Measurements from ENCODE around the gene EIF2S3.

Gene EIF2S3

GRCh38 chrX:24082447-24082846, 27.7 kb downstream of the EIF2S3 start:
- no peak for TF ChIP-seq Cebpa-rat (IDR thresholded peaks at IDR 0.05)
- Histone ChIP-seq H3K4me2 (no peak overlapping the region), H3K36me3 (peaks cover 11% of the 10 kb centered on the region), H3K4me1 (no peaks in the 10 kb centered on the region), H3K9ac (no peak overlapping the region), H3K4me3 (no peak overlapping the region), H3K9me3 (no peaks in the 10 kb centered on the region), H3K27me3 (no peaks in the 10 kb centered on the region), H4K20me1 (peaks cover 9% of the 10 kb centered on the region; the same call in 1 of the 2 replicates), H3K27ac (no peak overlapping the region)

DNA sequence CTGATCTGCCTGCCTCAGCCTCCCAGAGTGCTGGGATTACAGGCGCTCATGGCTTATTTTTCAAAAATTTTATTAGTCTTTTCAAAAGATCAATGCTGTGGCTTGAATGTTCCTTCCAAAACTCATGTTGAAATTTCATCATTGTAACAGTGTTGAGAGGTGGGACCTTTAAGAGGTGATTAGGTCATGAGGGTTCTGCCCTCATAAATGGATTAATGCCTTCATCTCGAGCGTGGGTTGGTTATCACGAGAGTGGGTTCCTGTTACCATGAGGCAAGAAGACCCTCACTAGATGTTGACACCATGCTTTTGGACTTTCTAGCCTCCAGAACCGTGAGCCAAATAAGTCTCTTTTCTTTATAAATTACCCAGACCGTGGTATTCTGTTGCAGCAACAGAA, 30.3 kb downstream of the EIF2S3 start:
- no peak overlapping the region for H3K4me3 ChIP-seq
- H3K27me3 ChIP-seq: no peaks in the 10 kb centered on the region
- H3K9ac ChIP-seq: no peak overlapping the region
- H4K20me1 ChIP-seq: no peaks in the 10 kb centered on the region
- no peaks in the 10 kb centered on the region for H3K36me3 ChIP-seq
- no peaks in the 10 kb centered on the region for H3K4me1 ChIP-seq
- no peak overlapping the region for H3K27ac ChIP-seq
- TF ChIP-seq Cebpa-rat (IDR thresholded peaks at IDR 0.05): no peak
- no peak overlapping the region for H3K4me2 ChIP-seq
- H3K9me3 ChIP-seq: no peaks in the 10 kb centered on the region

- Histone ChIP-seq H3K4me2 (no peak overlapping the region), H3K9ac (no peak overlapping the region), H3K27me3 (no peaks in the 10 kb centered on the region), H4K20me1 (no peaks in the 10 kb centered on the region), H3K27ac (no peak overlapping the region), H3K4me1 (no peaks in the 10 kb centered on the region), H3K9me3 (no peaks in the 10 kb centered on the region), H3K36me3 (no peaks in the 10 kb centered on the region), H3K4me3 (no peak overlapping the region)
- no peak for TF ChIP-seq Cebpa-rat (IDR thresholded peaks at IDR 0.05)
Observed at GRCh38 chrX:24090300-24091200, 35.8 kb downstream of the EIF2S3 start.

DNA sequence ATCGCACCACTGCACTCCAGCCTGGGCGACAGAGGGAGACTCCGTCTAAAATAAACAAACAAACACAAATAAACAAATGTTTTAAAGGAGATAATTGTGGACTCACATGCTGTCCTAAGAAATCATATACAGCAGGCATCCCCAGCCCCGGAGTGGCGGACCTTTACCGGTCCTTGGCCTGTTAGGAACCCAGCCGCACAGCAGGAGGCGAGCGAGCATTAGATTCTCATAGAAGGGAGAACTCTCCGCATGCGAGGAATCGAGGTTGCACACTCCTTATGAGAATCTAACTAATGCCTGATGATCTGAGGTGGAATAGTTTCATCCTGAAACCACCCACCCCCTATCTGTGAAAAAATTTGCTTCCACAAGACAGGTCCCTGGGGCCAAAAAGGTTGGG, 39.0 kb downstream of the EIF2S3 start:
- Histone ChIP-seq H3K4me1 (no peaks in the 10 kb centered on the region), H3K9ac (no peak overlapping the region), H3K36me3 (no peaks in the 10 kb centered on the region), H4K20me1 (no peaks in the 10 kb centered on the region), H3K27me3 (no peaks in the 10 kb centered on the region), H3K4me2 (no peak overlapping the region), H3K9me3 (no peaks in the 10 kb centered on the region), H3K4me3 (no peak overlapping the region), H3K27ac (no peak overlapping the region)
- TF ChIP-seq Cebpa-rat (IDR thresholded peaks at IDR 0.05): no peak

DNA sequence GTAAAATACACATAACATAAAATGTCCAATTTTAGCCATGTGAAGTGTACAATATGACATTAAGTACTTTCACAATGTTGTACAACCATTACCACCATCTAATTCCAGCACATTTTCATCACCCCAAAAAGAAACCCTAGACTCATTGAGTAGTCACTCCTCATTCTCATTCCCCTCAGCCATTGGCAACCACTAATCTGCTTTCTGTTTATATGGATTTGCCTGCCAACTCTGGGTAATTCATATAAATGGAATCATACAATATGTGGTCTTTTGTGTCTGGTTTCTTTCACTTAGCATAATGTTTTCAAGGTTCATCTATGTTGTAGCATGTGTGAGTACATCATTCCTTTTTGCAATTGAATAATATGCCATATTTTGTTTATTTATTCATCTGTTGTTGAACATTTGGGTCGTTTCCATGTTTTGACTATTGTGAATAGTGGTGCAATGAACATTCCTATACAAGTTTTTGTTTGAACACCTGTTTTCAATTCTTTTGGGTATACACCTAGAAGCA, 43.0 kb downstream of the EIF2S3 start:
- Histone ChIP-seq H3K9me3 (no peaks in the 10 kb centered on the region), H3K4me2 (no peak overlapping the region), H3K4me3 (no peak overlapping the region), H3K36me3 (peaks cover 8% of the 10 kb centered on the region), H3K27me3 (no peaks in the 10 kb centered on the region), H3K4me1 (no peaks in the 10 kb centered on the region), H4K20me1 (no peaks in the 10 kb centered on the region), H3K27ac (no peak overlapping the region), H3K9ac (no peak overlapping the region)
- TF ChIP-seq Cebpa-rat (IDR thresholded peaks at IDR 0.05): no peak

DNA sequence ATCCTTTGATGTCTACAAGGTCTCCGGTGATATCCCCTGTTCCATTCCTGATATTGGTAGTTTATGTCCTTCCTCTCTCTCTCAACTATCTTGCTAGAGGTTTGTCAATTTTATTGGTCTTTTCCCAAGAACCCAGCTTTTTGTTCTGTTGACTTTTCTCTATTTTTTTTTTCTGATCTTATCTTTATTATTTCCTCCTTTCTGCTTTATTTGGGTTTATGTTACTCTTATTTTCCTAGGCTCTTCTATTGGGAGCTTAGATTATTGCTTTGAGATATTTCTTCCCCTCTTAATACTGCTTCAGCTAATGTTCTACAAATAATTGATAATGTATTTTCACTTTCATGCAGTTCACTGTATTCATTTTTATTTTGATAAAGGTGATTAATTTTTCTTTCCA, 44.2 kb downstream of the EIF2S3 start:
- Histone ChIP-seq H3K27ac (no peak overlapping the region), H3K27me3 (no peaks in the 10 kb centered on the region), H3K9ac (no peak overlapping the region), H4K20me1 (no peaks in the 10 kb centered on the region), H3K36me3 (peaks cover 8% of the 10 kb centered on the region), H3K4me3 (no peak overlapping the region), H3K9me3 (no peaks in the 10 kb centered on the region), H3K4me2 (no peak overlapping the region), H3K4me1 (no peaks in the 10 kb centered on the region)
- TF ChIP-seq Cebpa-rat (IDR thresholded peaks at IDR 0.05): no peak

DNA sequence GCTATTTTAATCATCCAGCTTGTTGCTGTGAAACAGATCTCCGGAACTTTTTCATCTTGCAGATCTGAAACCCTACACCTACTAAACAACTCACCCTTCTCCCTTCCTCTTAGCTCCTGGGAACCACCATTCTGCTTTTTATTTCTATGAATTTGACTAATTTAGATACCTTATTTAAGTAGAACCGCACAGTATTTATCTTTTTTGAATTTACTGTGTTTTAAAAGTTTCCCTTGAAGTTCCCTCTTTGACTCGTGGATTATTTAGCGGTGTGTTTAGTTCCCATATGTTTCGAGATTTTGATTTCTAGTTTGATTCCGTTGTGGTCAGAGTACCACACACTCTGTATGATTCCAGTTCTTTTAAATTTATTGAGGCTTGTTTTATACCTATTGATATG, 44.6 kb downstream of the EIF2S3 start:
- H3K4me1 ChIP-seq: no peaks in the 10 kb centered on the region
- TF ChIP-seq Cebpa-rat (IDR thresholded peaks at IDR 0.05): no peak
- H3K9ac ChIP-seq: no peak overlapping the region
- H4K20me1 ChIP-seq: no peaks in the 10 kb centered on the region
- H3K9me3 ChIP-seq: no peaks in the 10 kb centered on the region
- H3K27ac ChIP-seq: no peak overlapping the region
- peaks cover 8% of the 10 kb centered on the region for H3K36me3 ChIP-seq
- H3K4me3 ChIP-seq: no peak overlapping the region
- no peak overlapping the region for H3K4me2 ChIP-seq
- H3K27me3 ChIP-seq: no peaks in the 10 kb centered on the region

DNA sequence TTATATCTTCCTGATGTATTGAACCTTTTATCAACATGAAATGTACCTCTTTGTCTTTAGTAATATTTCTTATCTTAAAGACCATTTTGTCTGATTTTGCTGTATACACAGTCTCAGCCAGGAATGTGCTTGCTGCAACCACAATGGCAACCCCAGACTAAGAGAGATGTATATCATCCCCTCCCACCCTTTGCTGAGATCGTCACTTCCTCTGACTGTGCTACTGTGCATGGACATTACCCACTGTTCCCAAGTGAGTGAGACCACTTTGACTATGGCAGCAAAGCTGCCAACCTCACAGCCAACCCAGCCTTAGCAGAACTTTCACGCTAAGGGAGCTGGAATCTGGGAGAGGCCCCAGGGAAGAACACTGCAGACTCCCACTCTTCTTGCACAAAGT, 46.0 kb downstream of the EIF2S3 start:
- H3K4me1 ChIP-seq: no peaks in the 10 kb centered on the region
- peaks cover 13% of the 10 kb centered on the region for H3K36me3 ChIP-seq
- H3K4me3 ChIP-seq: no peak overlapping the region
- TF ChIP-seq Cebpa-rat (IDR thresholded peaks at IDR 0.05): no peak
- no peak overlapping the region for H3K4me2 ChIP-seq
- H3K9ac ChIP-seq: no peak overlapping the region
- no peaks in the 10 kb centered on the region for H3K9me3 ChIP-seq
- H3K27me3 ChIP-seq: no peaks in the 10 kb centered on the region
- no peak overlapping the region for H3K27ac ChIP-seq
- no peaks in the 10 kb centered on the region for H4K20me1 ChIP-seq

- no peak for TF ChIP-seq Cebpa-rat (IDR thresholded peaks at IDR 0.05)
- H3K4me3 ChIP-seq: no peak overlapping the region
- H3K4me1 ChIP-seq: no peaks in the 10 kb centered on the region
- 0 out of 2 replicates have a peak, but pooled peaks cover 12% of the 10 kb centered on the region for H3K36me3 ChIP-seq
- no peaks in the 10 kb centered on the region for H3K27me3 ChIP-seq
- no peaks in the 10 kb centered on the region for H3K9me3 ChIP-seq
- no peak overlapping the region for H3K9ac ChIP-seq
- H3K27ac ChIP-seq: no peak overlapping the region
- H3K4me2 ChIP-seq: no peak overlapping the region
- H4K20me1 ChIP-seq: no peaks in the 10 kb centered on the region
Observed at GRCh38 chrX:24110069-24110468, 55.3 kb downstream of the EIF2S3 start.

GRCh38 chrX:24113181-24113580, 58.4 kb downstream of the EIF2S3 start:
- no peak overlapping the region for H3K9ac ChIP-seq
- 0 out of 2 replicates have a peak, but pooled peaks cover 6% of the 10 kb centered on the region for H3K36me3 ChIP-seq
- no peaks in the 10 kb centered on the region for H3K9me3 ChIP-seq
- no peaks in the 10 kb centered on the region for H3K27me3 ChIP-seq
- no peaks in the 10 kb centered on the region for H4K20me1 ChIP-seq
- H3K27ac ChIP-seq: no peak overlapping the region
- TF ChIP-seq Cebpa-rat (IDR thresholded peaks at IDR 0.05): no peak
- H3K4me2 ChIP-seq: no peak overlapping the region
- H3K4me3 ChIP-seq: no peak overlapping the region
- no peaks in the 10 kb centered on the region for H3K4me1 ChIP-seq
